HEK293T (cell line): ENCODE results near the gene NCOA7.

Experiments
- CTCF ChIA-PET: fragments of 350-600 bp; formaldehyde crosslinking; extraction: SDS; loops from one replicate; lab custom pipeline; 2021; ENCODE audit warnings: antibody characterized with exemption, inconsistent platforms; lab: Yijun Ruan, JAX
- POLR2A ChIA-PET: fragments of 350-600 bp; formaldehyde crosslinking; extraction: SDS; loops from one replicate; lab custom pipeline; 2020; ENCODE audit warnings: antibody characterized with exemption, inconsistent platforms; lab: Yijun Ruan, JAX
- DNase-seq: peaks from one replicate; pipeline ENCODE4 v3.0.0; 2012; ENCODE audit warnings: mixed read lengths; ENCODE audit errors: extremely low spot score
- ARNT ChIP-seq: fragments of 450-650 bp; IDR thresholded peaks from 2 replicates; pipeline ENCODE4 v1.6.1; 2017; ENCODE audit warnings: mild to moderate bottlenecking
- BHLHE40 ChIP-seq: fragments of 450-650 bp; IDR thresholded peaks from 2 replicates; pipeline ENCODE4 v1.6.1; 2016; ENCODE audit warnings: mild to moderate bottlenecking, moderate library complexity, borderline replicate concordance
- CTBP1 ChIP-seq: fragments of 450-650 bp; IDR thresholded peaks from 2 replicates; pipeline ENCODE4 v1.6.1; 2016; ENCODE audit warnings: borderline replicate concordance
- ELF4 ChIP-seq: fragments of 450-650 bp; IDR thresholded peaks from 2 replicates; pipeline ENCODE4 v1.6.1; 2017; ENCODE audit warnings: antibody characterized with exemption
- FOXA1 ChIP-seq: fragments of 450-650 bp; IDR thresholded peaks from 2 replicates; pipeline ENCODE4 v1.6.1; 2016; ENCODE audit warnings: mild to moderate bottlenecking
- FOXK2 ChIP-seq: fragments of 450-650 bp; IDR thresholded peaks from 2 replicates; pipeline ENCODE4 v1.6.1; 2016; ENCODE audit warnings: mild to moderate bottlenecking
- FOXM1 ChIP-seq: fragments of 450-650 bp; IDR thresholded peaks from 2 replicates; pipeline ENCODE4 v1.6.1; 2017; ENCODE audit warnings: mild to moderate bottlenecking, borderline replicate concordance
- HDGF ChIP-seq: fragments of 450-650 bp; IDR thresholded peaks from 2 replicates; pipeline ENCODE4 v1.6.1; 2017; ENCODE audit warnings: antibody characterized with exemption, borderline replicate concordance
- L3MBTL2 ChIP-seq: fragments of 450-650 bp; conservative IDR thresholded peaks from 2 replicates; pipeline ENCODE4 v1.6.1; 2016; ENCODE audit warnings: mild to moderate bottlenecking
- LEF1 ChIP-seq: fragments of 450-650 bp; IDR thresholded peaks from 2 replicates; pipeline ENCODE4 v1.6.1; 2017; ENCODE audit warnings: mild to moderate bottlenecking, borderline replicate concordance
- NFRKB ChIP-seq: fragments of 450-650 bp; IDR thresholded peaks from 2 replicates; pipeline ENCODE4 v1.6.1; 2016; ENCODE audit warnings: mild to moderate bottlenecking, moderate library complexity
- PKNOX1 ChIP-seq: fragments of 450-650 bp; IDR thresholded peaks from 2 replicates; pipeline ENCODE4 v1.6.1; 2016
- SP1 ChIP-seq: fragments of 450-650 bp; IDR thresholded peaks from 2 replicates; pipeline ENCODE4 v1.6.1; 2017
- SUZ12 ChIP-seq: fragments of 450-650 bp; IDR thresholded peaks from 2 replicates; pipeline ENCODE4 v1.6.1; 2016; ENCODE audit warnings: mild to moderate bottlenecking
- TARDBP ChIP-seq: fragments of 450-650 bp; IDR thresholded peaks from 2 replicates; pipeline ENCODE4 v1.6.1; 2016
- ZNF384 ChIP-seq: fragments of 450-650 bp; IDR thresholded peaks from 2 replicates; pipeline ENCODE4 v1.6.1; 2016

Gene NCOA7

GRCh38 chr6:125831659-125832058 lies 40.9 kb downstream of the NCOA7 start:
- TF ChIP-seq FOXM1: no peak
- TF ChIP-seq NFRKB: no peak
- no peak for TF ChIP-seq ZNF384
- TF ChIP-seq L3MBTL2: no peak
- no peak for TF ChIP-seq CTBP1
- TF ChIP-seq BHLHE40: no peak
- no peak for TF ChIP-seq TARDBP
- no peak for TF ChIP-seq FOXA1
- no peak for TF ChIP-seq ARNT
- TF ChIP-seq LEF1: no peak
- TF ChIP-seq HDGF: no peak
- no peak for TF ChIP-seq FOXK2
- no peak for TF ChIP-seq SUZ12
- CTCF ChIA-PET: interaction anchor here (0.6 to 0.7 kb wide), 2 partner anchors 40 to 78 kb away, joined by 3 to 4 read pairs; no protein-coding TSS in a partner anchor

GRCh38 chr6:125832391-125833117 lies 41.8 kb downstream of the NCOA7 start:
- POLR2A ChIA-PET: interaction anchor here (1.6 kb wide), 1 partner anchor 154 kb away, joined by 4 read pairs; the partner anchor contains the start of gene TRMT11
- CTCF ChIA-PET: no interaction called here

More at GRCh38 chr6:125831659-125832058, 40.9 kb downstream of the NCOA7 start:
- POLR2A ChIA-PET: interaction anchor here (1.6 kb wide), 1 partner anchor 155 kb away, joined by 4 read pairs; the partner anchor contains the start of gene TRMT11
- no peak for DNase-seq

GRCh38 chr6:125834348-125834747 lies 43.6 kb downstream of the NCOA7 start:
- no peak for TF ChIP-seq SUZ12
- no peak for TF ChIP-seq FOXM1
- TF ChIP-seq HDGF: no peak
- TF ChIP-seq L3MBTL2: no peak
- no peak for TF ChIP-seq ELF4
- TF ChIP-seq NFRKB: no peak
- TF ChIP-seq CTBP1: no peak
- TF ChIP-seq FOXA1: no peak
- no peak for TF ChIP-seq PKNOX1
- TF ChIP-seq TARDBP: no peak
- no peak for TF ChIP-seq FOXK2
- TF ChIP-seq SP1: no peak
- no peak for TF ChIP-seq ARNT
- POLR2A ChIA-PET: interaction anchor here (0.8 to 2.5 kb wide), 3 partner anchors 9 to 152 kb away, joined by 3 to 9 read pairs (median 4); partner anchors contain the start of genes NCOA7 and TRMT11
- CTCF ChIA-PET: no interaction called here
- no peak for DNase-seq

More at GRCh38 chr6:125832391-125833117, 41.8 kb downstream of the NCOA7 start:
- TF ChIP-seq BHLHE40 (no peak), NFRKB (no peak), SUZ12 (no peak), FOXK2 (no peak), ZNF384 (no peak), LEF1 (no peak), L3MBTL2 (no peak), HDGF (no peak), FOXM1 (no peak), SP1 (no peak)
- no peak for DNase-seq

- TF ChIP-seq FOXK2 (no peak), ARNT (no peak), PKNOX1 (no peak), NFRKB (no peak), LEF1 (no peak), ZNF384 (no peak), FOXA1 (no peak), TARDBP (no peak), L3MBTL2 (no peak), SUZ12 (no peak), BHLHE40 (no peak), SP1 (no peak), FOXM1 (no peak), ELF4 (no peak), CTBP1 (no peak), HDGF (no peak)
- ChIA-PET POLR2A (interaction anchor here (2.5 kb wide), 1 partner anchor 45 kb away, joined by 9 read pairs; the partner anchor contains the start of gene NCOA7), CTCF (interaction anchor here (0.7 kb wide), 1 partner anchor 10 kb away, joined by 3 read pairs; no protein-coding TSS in a partner anchor)
- no peak for DNase-seq
Observed at GRCh38 chr6:125835221-125835744, 44.5 kb downstream of the NCOA7 start.

- ChIA-PET POLR2A (no interaction called here), CTCF (no interaction called here)
- no peak for TF ChIP-seq PKNOX1
- TF ChIP-seq HDGF: no peak
- no peak for TF ChIP-seq ARNT
- no peak for TF ChIP-seq ELF4
- no peak for TF ChIP-seq FOXA1
- no peak for TF ChIP-seq L3MBTL2
- no peak for TF ChIP-seq TARDBP
- TF ChIP-seq SUZ12: no peak
- no peak for TF ChIP-seq CTBP1
- TF ChIP-seq SP1: no peak
- no peak for TF ChIP-seq NFRKB
- TF ChIP-seq LEF1: no peak
- no peak for TF ChIP-seq FOXM1
- TF ChIP-seq ZNF384: no peak
- TF ChIP-seq FOXK2: no peak
- TF ChIP-seq BHLHE40: no peak
Observed at GRCh38 chr6:125836466-125836865, 45.7 kb downstream of the NCOA7 start.

More at GRCh38 chr6:125836466-125836865, 45.7 kb downstream of the NCOA7 start:
- no peak for DNase-seq
